HepG2 (cell line): ENCODE results near the gene LMTK2.

ENCODE experiments used
- MBNL3 ChIP-seq: fragments of 250-450 bp; sonication (Bioruptor Pico); conservative IDR thresholded peaks from 2 replicates; pipeline ENCODE4 v1.8.0; 2022; ENCODE audit warnings: mild to moderate bottlenecking, inconsistent platforms
- MXD4 ChIP-seq: IDR thresholded peaks from 2 replicates; pipeline ENCODE4 v1.6.1; 2016; ENCODE audit warnings: mild to moderate bottlenecking, missing biosample characterization, missing genetic modification reagents
- MYC ChIP-seq: sonication (generic); formaldehyde crosslinking; IDR thresholded peaks from 2 replicates; pipeline ENCODE4 v1.9.0; 2021; ENCODE audit warnings: missing genetic modification reagents, borderline replicate concordance
- NR2C2 ChIP-seq: sonication (generic); formaldehyde crosslinking; IDR thresholded peaks from 2 replicates; pipeline ENCODE4 v1.4.0; 2020; ENCODE audit warnings: missing genetic modification reagents, mild to moderate bottlenecking, moderate library complexity, borderline replicate concordance
- NR2F2 ChIP-seq: IDR thresholded peaks from 2 replicates; pipeline ENCODE4 v1.6.1; 2012; ENCODE audit warnings: low read depth, inconsistent platforms, borderline replicate concordance
- RFX3 ChIP-seq: IDR thresholded peaks from 2 replicates; pipeline ENCODE4 v1.6.1; 2016; ENCODE audit warnings: missing biosample characterization, missing genetic modification reagents
- SMYD3 ChIP-seq: sonication (generic); formaldehyde crosslinking; IDR thresholded peaks from 2 replicates; pipeline ENCODE4 v1.8.1; 2023; ENCODE audit warnings: mild to moderate bottlenecking, missing genetic modification reagents
- ZFP36L2 ChIP-seq: sonication (generic); formaldehyde crosslinking; IDR thresholded peaks from 2 replicates; pipeline ENCODE4 v1.4.0; 2020; ENCODE audit warnings: missing genetic modification reagents
- ZNF121 ChIP-seq: sonication (generic); formaldehyde crosslinking; IDR thresholded peaks from 2 replicates; pipeline ENCODE4 v1.5.0; 2020; ENCODE audit warnings: mild to moderate bottlenecking, missing genetic modification reagents
- TF ChIP-seq, protein P1 (sequence below): sonication (generic); formaldehyde crosslinking; IDR thresholded peaks from 2 replicates; pipeline ENCODE4 v1.8.1; 2023; ENCODE audit warnings: mild to moderate bottlenecking, missing genetic modification reagents, borderline replicate concordance
- TF ChIP-seq, protein P2 (sequence below): IDR thresholded peaks from 2 replicates; pipeline ENCODE4 v1.6.1; 2016
- TF ChIP-seq, protein P3 (sequence below): sonication (generic); formaldehyde crosslinking; IDR thresholded peaks from 2 replicates; pipeline ENCODE4 v1.5.0; 2020; ENCODE audit warnings: mild to moderate bottlenecking, missing genetic modification reagents, moderate library complexity
- TF ChIP-seq, protein P4 (sequence below): IDR thresholded peaks from 2 replicates; pipeline ENCODE4 v1.6.1; 2012; ENCODE audit warnings: inconsistent platforms
- TF ChIP-seq, protein P5 (sequence below): sonication (generic); formaldehyde crosslinking; IDR thresholded peaks from 2 replicates; pipeline ENCODE4 v1.4.0; 2020; ENCODE audit warnings: missing genetic modification reagents

DNA sequence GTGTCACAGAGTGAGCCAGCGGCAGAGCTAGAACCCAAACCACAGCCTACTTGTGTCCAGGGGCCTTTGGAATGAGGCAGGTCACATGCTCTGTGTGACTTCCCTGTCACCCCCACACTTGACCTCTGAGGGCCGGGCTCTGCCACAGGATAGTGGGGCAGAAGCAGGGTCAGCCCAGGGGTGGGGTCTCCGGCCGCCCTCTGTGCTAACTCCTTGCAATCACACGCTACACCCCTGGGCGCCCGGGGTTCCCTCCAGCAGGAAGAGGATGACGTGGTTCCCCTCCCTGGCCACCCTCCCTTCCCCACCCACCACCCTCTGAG lies 125.6 kb downstream of the LMTK2 start:
- TF ChIP-seq, protein P1, sequence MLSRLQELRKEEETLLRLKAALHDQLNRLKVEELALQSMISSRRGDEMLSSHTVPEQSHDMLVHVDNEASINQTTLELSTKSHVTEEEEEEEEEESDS: no peak
- TF ChIP-seq, protein P2, sequence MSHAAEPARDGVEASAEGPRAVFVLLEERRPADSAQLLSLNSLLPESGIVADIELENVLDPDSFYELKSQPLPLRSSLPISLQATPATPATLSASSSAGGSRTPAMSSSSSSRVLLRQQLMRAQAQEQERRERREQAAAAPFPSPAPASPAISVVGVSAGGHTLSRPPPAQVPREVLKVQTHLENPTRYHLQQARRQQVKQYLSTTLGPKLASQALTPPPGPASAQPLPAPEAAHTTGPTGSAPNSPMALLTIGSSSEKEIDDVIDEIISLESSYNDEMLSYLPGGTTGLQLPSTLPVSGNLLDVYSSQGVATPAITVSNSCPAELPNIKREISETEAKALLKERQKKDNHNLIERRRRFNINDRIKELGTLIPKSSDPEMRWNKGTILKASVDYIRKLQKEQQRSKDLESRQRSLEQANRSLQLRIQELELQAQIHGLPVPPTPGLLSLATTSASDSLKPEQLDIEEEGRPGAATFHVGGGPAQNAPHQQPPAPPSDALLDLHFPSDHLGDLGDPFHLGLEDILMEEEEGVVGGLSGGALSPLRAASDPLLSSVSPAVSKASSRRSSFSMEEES (CRISPR knock-in tag): no peak
- TF ChIP-seq MYC (CRISPR knock-in tag): no peak
- TF ChIP-seq, protein P3, sequence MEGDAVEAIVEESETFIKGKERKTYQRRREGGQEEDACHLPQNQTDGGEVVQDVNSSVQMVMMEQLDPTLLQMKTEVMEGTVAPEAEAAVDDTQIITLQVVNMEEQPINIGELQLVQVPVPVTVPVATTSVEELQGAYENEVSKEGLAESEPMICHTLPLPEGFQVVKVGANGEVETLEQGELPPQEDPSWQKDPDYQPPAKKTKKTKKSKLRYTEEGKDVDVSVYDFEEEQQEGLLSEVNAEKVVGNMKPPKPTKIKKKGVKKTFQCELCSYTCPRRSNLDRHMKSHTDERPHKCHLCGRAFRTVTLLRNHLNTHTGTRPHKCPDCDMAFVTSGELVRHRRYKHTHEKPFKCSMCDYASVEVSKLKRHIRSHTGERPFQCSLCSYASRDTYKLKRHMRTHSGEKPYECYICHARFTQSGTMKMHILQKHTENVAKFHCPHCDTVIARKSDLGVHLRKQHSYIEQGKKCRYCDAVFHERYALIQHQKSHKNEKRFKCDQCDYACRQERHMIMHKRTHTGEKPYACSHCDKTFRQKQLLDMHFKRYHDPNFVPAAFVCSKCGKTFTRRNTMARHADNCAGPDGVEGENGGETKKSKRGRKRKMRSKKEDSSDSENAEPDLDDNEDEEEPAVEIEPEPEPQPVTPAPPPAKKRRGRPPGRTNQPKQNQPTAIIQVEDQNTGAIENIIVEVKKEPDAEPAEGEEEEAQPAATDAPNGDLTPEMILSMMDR (CRISPR knock-in tag): no peak
- no peak for TF ChIP-seq NR2F2
- TF ChIP-seq NR2C2 (CRISPR knock-in tag): no peak
- TF ChIP-seq MXD4: no peak
- no peak for TF ChIP-seq ZNF121 (CRISPR knock-in tag)
- TF ChIP-seq, protein P4, sequence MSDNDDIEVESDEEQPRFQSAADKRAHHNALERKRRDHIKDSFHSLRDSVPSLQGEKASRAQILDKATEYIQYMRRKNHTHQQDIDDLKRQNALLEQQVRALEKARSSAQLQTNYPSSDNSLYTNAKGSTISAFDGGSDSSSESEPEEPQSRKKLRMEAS: no peak
- no peak for TF ChIP-seq SMYD3
- TF ChIP-seq, protein P5, sequence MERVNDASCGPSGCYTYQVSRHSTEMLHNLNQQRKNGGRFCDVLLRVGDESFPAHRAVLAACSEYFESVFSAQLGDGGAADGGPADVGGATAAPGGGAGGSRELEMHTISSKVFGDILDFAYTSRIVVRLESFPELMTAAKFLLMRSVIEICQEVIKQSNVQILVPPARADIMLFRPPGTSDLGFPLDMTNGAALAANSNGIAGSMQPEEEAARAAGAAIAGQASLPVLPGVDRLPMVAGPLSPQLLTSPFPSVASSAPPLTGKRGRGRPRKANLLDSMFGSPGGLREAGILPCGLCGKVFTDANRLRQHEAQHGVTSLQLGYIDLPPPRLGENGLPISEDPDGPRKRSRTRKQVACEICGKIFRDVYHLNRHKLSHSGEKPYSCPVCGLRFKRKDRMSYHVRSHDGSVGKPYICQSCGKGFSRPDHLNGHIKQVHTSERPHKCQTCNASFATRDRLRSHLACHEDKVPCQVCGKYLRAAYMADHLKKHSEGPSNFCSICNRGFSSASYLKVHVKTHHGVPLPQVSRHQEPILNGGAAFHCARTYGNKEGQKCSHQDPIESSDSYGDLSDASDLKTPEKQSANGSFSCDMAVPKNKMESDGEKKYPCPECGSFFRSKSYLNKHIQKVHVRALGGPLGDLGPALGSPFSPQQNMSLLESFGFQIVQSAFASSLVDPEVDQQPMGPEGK (CRISPR knock-in tag): no peak
- TF ChIP-seq RFX3 (CRISPR knock-in tag): no peak
- no peak for TF ChIP-seq MBNL3 (CRISPR knock-in tag)
- no peak for TF ChIP-seq ZFP36L2
